CD4-positive, alpha-beta T cell treated with Interleukin-1 beta for 1 hour (primary cell): Measurements from ENCODE around the gene ARHGAP40.

ENCODE experiments used
- DNase-seq, 2 donors: peaks; one replicate each; pipeline ENCODE4 v3.0.0-alpha.2; 2020 to 2022

Gene ARHGAP40

DNA sequence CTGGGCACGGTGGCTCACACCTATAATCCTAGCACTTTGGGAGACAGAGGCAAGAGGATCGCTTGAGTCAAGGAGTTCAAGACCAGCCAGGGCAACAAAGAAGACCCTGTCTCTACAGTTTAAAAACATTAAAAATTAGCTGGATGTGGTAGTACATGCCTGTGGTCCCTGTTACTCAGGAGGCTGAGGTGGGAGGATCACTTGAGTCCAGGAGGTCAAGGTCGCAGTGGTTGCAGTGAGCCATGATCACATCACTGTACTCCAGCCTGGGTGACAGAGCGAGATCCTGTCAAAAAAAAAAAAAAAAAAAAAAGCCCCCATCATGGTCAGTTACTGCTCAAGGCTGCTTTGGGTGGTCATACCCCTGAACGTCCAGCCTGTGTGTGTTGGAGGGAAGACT lies 55.8 kb downstream of the ARHGAP40 start:
- no peak for DNase-seq

DNA sequence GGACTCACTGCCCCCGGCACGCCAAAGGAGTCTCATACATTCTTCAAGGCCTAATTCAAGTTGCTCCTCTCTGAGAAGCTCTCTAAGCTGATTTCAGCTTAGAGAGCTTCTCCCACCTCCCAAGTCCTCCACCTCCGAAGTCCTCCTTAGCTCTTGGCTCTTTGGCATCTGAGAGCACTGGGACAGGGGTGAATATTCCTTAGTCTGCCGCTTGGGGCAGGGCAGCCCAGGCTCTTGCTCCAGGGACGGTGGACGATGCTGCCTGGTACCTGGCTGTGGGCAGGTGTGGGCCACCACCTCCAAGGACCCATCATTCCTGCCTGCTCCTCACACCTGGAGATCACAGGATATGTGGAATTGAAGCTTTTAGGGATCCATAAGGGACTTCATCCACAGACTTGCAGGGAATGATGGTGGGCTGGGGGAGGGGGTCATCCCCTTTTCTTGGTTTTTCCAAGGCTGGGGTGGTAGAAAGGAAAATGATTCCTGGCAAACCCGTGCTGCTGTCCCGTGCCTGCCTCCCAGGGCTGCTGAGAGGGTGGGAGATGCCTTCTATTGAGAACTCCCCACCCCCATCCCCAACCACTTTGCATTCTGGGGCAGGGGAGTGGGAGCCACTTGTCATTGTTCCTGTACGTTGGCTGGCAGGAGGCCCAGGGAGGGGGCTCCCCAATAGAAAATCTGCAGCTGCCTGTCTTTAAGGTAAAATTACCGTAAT lies 57.4 kb downstream of the ARHGAP40 start:
- peak in 1 of 2 donors; percentile 18 for DNase-seq

DNA sequence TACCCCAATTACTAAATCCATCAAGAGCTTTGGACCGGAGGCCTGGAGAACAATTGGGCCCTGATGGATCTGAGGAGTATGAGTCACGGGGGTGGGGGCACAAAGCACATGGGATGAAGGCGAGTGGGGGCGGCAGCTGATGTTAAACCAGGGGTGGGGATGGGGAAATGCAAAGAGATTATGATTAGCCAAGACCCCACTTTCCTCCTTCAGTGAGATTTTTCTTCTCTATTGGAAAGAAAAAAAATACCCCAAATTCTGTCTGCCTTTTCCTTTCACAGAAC lies 57.9 kb downstream of the ARHGAP40 start:
- DNase-seq, result no peak

DNA sequence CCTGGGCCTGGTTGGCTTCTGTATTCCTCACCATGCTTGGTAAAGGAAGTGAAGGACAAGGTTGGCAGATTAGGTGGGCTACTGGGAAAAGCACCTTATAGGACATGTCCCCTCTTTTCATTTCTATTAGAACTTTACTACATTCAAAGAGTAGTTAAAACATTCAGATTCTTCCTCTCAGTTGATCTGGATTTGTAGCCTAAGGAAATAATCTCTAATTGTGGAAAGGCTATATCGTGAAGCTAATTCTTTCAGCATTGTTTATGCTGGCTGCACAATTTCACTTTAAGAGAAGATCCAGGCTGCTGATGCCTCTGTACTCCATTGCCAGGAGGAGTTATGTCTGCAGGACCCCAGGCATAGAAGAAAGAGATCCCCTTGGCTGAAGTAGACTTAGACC lies 58.8 kb downstream of the ARHGAP40 start:
- no peak for DNase-seq

DNA sequence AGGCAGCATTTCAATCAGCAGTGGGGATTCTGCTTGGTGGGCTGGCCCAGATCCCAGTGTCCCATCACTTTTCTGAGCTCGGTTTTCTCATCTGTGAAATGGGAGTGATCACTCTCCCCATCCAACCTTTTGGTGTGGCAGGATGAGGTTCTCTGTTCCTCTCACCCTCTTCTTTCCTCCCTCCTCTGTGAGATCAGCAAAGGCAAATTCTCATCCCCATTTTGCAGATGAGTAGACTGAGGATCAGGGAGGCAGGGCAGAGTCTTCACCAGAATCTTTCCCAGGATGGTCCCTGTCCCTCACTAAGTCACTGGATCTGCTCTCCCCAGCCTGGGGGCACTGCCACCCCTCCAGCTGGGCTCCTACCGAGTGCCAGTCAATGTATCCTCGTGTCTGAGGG lies 62.1 kb downstream of the ARHGAP40 start:
- no peak for DNase-seq

DNA sequence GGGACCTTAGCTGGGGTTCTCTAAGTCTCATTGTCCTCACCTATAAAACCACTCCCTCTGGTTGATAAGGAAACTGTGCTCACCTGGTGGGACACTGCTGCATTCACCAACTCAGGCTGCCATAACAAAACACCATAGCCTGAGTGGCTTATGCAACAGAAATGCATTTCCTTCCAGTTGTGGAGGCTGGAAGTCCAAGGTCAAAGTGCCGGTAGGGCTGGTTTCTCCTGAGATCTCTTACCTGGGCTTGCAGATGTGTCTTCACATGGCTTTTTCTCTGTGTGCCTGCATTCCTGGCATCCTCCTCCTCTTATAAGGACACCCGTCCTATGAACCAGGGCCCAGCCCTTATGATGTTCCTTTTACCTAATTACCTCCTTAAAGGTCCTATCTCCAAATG lies 62.7 kb downstream of the ARHGAP40 start:
- no peak for DNase-seq

DNA sequence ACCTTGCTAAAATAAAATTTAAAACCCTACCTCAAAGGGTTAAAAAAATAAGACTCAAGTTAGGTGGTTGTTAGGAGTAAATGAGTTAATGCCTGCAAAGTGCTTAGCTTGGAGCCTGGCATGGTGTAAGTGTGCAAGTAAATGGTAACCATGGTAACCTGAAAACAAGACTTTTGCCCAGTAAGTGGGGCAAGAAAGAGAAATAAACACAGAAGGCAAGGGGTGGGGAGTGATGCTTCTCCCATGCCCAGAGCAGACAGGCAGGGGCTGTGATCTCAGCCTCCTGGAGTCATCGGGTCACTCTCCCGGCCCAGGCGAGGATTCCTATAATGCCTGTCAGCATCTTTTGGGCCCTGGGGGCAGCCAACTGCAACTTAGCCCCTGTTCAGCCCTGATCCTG lies 63.5 kb downstream of the ARHGAP40 start:
- no peak for DNase-seq

DNA sequence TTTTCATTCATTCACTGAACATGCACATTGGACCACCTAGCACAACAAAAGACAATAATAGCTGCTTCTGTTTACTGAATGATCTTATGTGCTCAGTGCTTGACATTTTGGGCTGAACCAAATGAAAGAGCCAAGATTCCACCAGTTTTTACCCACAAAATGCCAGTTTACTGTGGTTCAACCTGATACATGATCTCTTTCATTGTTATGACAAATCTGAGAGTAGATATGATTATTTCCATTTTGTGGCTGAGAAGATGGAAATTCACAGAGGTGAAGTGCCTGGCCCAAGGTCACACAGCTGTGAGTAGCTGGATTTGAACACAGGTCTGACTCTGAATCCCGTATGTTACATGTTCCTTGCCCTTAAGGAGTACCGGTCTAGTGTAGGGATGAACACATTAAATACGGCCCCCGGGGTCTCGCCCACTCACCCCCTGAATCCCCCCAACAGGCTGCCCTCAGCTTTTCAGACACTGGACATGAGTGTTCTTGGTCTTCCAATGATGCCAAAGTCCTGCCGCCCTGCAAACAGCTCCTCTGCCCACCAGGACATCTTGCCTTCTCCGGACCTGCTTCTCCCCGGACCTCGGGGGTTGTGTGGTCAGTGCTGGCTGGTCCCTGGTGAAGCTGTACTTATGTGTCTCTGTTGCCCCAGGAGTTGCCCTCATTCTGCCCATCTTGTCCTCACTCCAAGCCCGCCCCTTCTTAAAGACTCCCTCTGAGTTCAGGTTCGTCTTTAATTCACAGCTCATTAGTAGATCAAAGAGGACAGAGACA lies 64.1 kb downstream of the ARHGAP40 start:
- no peak for DNase-seq

DNA sequence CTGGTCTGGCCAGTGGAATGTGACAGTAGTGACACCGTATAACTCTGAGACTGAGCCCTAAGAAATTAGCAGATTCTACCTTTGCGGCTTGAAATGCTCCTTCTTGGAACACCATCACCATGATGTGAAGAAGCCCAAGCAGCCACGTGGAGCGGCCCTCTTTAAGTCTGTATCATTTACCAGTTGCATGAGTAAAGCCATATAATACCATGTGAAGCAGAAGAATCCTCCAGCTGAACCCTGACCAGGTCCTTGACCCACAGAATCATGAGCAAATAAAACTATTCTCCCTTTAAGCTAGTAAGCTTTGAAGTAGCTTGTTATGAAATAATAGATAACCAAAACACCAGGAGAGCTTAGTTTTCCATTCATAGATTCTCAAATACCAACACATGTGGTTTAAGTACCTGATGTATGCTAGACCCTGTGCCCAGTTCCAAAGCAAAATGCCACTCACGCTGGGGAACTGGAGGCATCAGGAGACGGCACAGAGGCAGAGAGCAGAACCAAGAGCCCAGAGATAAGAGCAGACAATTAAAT lies 65.9 kb downstream of the ARHGAP40 start:
- no peak for DNase-seq

DNA sequence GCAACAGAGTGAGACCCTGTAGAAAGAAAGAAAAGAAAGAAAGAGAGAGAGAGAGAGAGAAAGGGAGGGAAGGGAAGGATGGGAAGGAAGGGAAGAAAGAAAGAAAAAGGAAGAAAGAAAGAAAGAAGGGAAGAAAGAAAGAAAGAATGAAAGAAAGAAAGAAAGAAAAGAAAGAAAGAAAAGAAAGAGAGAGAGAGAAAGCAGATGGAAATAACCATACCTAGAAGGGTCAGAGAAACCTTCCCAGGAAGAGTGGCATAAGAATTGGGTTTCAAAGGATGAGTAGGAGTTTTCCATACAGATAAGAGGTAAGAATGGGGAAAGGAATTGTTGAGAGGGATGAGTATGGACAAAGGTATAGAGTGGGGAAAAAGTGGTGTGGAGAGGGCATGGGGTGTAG lies 68.1 kb downstream of the ARHGAP40 start:
- no peak for DNase-seq

DNA sequence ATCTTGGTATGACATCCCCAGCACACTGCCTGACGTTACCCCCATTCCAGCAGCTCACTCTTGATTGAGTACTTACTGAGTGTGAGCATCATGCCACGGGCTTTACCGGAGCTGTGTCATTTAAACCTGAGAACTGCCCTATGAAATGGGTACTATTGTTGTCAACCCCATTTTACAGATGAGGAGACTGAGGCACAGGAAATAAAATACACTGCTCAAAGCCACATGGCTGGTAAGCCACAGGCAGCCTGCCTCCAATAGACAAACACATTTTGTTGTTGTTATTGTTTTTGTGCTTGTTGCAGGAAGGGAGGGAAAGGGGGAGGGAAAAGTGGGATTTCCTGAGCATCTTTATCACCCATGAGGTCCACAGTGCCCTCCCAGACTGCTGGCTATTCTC lies 69.2 kb downstream of the ARHGAP40 start:
- DNase-seq, result no peak

DNA sequence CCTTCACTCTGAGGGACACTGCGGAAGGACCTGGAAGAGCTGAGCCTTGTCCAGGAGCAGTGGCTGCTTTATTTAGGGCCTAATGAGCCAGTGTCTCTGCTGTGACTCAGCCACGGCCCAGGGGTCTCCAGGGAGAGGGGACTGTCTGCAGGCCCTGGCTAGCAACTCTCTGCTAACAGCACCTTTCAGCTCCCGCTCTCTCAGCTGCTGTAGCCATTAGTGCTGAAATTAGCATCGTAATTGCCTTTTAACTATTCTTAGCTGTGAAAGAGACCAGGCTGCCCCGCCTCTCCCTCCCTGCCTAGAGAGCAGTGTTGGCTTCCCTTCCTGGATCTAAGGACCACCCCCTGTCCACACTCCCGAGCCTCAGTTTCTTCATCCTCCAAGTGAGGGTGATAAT lies 69.6 kb downstream of the ARHGAP40 start:
- no peak for DNase-seq

DNA sequence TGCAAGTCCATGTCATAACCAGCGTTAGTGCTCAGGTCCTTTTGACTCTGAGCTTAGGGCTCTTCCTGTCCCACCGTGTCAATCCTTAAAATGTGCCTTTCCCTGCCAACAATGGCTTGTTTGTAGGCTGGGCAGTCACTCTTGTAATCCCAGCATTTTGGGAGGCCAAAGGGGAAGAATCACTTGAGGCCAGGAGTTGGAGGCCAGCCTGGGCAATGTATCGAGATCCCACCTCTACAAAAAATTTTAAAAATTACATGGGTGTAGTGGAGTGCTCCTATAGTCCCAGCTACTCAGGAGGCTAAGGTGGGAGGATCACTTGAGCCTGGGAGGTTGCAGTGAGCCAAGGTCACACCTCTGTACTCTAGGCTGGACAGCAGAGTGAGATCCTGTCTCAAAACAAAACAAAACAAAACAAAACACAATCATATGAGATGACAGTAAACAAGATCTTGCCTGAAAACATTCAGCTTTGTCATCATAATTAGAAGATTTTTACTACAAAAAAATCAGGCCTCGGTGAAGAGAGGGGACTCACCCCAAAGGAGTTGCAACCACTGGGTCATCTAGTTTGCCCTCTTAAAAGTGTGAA lies 70.2 kb downstream of the ARHGAP40 start:
- no peak for DNase-seq

DNA sequence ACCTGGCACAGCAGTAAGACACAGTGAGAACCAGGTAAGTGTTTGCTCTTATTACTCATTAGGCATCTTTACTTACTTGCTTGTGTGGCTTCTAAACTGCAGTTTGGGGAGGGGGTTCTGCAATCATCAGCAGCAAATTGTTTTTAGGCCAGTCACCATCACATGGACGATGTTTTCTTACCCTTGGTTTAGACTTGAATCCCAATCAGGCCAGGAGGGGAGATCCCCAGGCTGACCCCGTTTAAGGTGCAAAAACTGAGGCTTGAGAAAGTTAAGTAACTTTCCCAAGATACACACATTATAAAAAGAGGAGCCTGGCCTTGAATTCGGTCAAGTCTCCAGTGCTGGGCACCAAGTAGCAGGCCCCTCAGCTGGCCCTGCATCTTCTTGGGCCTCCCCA lies 70.9 kb downstream of the ARHGAP40 start:
- no peak for DNase-seq

DNA sequence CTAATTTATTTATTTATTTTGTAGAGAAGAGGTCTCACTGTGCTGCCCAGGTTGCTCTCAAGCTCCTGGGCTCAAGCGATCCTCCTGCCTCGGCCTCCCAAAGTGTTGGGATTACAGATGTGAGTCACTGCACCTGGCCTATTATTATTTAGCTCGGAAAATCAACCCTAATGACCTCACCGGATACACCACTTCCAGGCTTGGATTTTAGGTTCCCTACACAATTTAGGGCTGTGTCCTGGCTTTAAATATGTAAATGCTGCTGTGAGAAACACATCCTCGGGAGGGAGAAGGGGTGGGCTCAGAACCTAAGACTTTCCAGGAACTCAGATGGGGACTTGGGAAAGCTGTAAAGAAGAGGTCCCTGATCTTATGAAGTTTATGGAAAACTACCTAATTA lies 71.7 kb downstream of the ARHGAP40 start:
- DNase-seq, result no peak

DNA sequence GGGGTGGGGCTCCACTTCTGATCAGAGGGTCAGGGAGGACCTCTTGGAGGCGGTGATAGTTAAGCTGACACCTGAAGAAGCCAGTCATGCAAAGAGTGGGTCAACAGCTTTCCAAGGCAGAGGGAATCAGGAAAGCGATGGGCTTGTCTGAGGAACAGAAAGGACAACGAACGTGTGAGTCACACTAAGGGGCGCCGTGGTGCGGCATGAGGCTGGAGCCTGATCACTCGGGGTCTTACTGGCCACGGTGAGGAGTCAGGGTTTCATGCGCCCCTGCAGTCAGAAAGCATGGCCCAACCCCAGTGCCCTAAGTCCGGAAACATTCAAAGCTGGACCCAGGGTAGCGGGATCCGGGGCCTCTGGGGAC lies 72.1 kb downstream of the ARHGAP40 start:
- DNase-seq, result peak in 1 of 2 donors; percentile 9

DNA sequence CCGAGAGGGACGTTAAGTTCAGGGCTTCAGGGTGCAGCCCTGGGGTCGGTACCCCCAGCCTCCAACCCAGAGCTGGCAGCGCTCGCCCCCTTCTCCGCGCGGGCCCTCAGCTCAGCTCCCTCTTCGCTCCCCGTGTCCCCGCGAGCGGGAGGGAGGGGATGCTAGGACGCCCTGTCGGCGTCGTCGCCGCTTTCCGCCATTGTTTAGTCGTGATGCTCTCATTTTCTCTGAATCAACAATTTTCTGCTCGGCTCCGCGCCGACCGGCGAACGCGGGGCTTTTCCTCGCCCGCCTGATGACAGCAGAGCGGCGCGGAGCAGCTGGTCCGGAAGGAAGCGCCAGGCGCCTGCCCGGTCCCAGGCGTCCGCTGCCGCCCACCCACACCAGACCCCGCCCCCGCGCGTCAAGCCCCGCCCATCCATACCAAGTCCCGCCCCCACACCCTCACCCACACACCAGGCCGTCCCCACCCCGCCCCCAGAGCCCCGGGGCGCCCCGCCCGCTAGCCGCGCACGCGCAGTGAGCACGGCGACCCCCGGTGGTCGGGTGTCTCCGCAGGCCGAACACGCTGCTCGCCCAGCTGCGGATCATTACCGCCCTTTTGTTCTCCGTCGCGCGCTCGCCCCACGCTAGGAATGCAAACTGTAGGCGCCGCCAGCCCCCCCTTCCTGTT lies 72.6 kb downstream of the ARHGAP40 start:
- peak; percentile 70 to 75 for DNase-seq

DNA sequence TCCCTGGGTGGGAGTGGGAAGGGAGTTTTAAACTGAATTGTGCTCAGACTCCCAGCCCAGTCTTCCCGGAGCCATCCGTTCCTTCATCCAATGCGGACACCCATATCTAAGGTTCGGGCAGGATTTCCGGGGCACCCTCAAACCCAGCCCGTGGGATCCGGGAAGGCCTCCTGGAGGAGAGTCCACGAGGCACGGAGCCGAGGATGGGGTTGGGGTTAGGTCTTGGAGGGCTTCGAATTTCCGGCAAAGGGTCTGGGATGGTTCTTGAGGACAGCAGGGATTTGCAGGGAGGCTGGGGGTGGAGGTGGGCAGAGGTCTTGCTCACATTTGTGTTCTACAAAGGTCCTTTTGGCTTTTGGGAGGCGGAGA lies 73.1 kb downstream of the ARHGAP40 start:
- DNase-seq, result no peak

DNA sequence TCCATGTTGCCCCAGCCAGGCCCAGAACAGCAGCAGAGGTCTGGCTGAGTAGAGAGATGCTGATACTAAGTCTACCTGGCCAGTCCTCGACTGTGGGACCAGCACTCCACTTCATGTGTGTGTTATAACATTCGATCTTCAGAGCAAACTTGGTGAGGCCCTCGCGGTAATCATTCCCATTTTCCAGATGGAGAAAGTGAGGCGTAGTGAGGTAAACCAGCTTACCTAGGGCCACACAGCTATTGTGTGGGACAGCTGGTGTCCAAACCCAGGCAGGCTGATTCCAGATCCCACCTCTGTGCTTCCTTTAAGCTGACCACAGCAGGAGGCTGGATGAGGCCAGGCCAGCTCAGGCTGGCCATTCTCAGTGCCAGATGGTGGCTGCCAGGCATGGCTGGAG lies 75.0 kb downstream of the ARHGAP40 start:
- DNase-seq, result no peak

DNA sequence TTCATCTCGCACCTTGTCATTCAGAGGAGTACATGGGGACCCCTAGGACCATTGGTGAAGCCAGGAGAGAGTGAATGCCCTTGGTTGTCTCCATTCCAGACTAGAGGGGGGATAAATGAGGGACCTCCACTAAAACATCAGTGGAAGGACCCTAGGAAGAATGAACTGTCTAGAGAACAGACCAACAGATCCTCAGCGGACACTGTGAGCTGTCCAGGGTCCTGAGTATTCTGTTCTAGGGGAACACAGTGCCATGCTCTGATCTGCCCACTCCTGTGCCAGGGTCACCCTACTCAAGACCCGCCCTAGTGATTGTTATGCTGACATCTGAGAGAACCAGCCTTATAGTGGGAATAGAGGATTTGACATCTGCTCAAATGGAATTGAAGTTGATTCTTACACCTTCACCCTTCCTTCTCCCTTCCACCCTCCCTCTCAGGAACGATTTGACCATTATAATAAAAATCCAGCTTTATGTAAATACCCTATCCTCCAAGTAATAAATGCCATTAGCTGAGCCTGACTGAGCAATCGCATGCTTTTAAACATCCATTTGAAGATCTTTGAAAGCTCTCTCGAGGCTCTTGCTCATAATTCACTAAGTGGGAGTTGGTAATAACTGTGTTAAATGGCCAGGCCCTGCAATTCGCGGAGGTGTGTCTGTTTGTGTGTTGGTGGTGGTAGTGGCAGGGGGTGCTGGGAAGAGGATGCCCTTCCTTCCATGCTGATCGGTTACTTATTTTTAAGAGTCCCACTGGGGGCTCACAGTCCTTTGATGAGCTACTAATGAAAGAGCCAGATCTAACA lies 79.1 kb downstream of the ARHGAP40 start:
- peak in 1 of 2 donors; percentile 10 for DNase-seq

DNA sequence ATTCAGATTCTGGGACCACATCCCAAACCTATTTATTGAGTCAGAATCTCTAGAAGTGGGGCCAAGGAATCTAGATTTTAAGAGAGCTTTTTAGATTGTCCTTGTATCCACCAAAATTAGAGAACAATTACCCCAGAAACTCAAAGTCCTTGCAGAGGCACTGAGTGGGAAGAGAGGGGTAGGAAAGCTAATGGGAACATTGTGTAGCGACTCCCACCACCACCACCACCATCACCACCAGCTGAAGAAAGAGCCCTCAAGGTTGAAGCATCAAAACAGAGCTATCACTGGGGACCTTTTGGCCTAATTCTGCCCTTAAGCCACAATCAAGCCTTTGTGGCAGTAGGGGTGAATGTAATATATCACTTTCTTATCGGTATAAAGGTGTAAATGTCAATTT lies 83.7 kb downstream of the ARHGAP40 start:
- no peak for DNase-seq

DNA sequence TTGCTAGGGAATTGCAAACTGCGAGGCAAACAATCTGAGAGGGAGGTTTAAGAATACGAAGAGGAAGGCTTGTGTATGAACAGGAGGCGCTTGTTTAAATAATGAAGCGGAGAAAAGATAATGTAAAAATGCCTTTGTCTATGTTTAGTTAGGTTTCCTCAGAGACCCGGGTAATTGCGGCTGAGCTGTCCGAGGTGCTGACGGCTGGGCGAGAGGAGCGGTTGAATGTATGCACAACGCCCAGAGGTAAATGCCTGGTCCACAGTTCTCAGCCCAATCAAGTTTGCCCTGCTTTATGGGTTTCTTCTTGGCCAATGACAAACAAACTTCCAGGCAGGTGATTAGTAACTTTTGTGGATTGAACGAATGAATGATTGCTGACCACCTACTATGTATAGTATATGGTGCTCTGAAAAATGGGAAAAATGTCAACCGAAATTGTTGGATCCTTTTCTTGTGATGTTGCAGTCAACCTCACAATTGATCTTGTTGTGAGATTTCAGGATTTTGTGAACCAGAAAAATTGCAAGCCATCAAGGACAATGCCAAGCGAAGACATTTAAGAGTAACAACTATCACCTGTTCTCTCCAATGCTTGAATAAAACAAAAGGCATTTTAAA lies 84.4 kb downstream of the ARHGAP40 start:
- DNase-seq, result peak; percentile 10 to 15
